ENCODE measurements around the gene DACH2. TPM values are rescaled to one million over a fixed set of nuclear protein-coding genes. Genes with fewer than 3 reads are reported as not detected.

Gene DACH2
- total RNA-seq, 1 experiment from 2014 or later: 1.0 TPM

- H4K8ac ChIP-seq (replicated peaks; ENCODE audit: insufficient read length, low read depth, low read length): no peak overlapping the region
- no peak overlapping the region for H2BK5ac ChIP-seq (ENCODE audit: insufficient read length, low read length)
- no peak overlapping the region for H3K14ac ChIP-seq (ENCODE audit: insufficient read depth, low read length)
- H2BK20ac ChIP-seq (ENCODE audit: low read depth, low read length, poor library complexity, severe bottlenecking): no peak overlapping the region
- Mint-ChIP-seq H3K9me3 (peaks cover 0 to 21% of the 10 kb centered on the region in 2 experiments; a peak in 4 of 5 replicates), H3K4me3 (peak overlapping the region; percentile 80 to 92), H3K4me1 (peaks cover 18 to 22% of the 10 kb centered on the region in 2 experiments), H3K27me3 (ENCODE audit: low read depth) (peaks cover 62% of the 10 kb centered on the region), H3K36me3 (ENCODE audit: insufficient read depth in 1 of 3, low read depth in 3 of 3) (no peaks in the 10 kb centered on the region), H3K27ac (no peak overlapping the region)
- no peak for DNase-seq
- WGBS (ENCODE audit: extremely low coverage, insufficient read length, low lambda C conversion rate): no CpG with 5 or more reads among the region's 11 CpGs
- no peak overlapping the region for H2BK15ac ChIP-seq (ENCODE audit: low read depth, low read length)
- no peak overlapping the region for H4K91ac ChIP-seq (ENCODE audit: insufficient read length, low read depth, low read length)
- H2BK12ac ChIP-seq (ENCODE audit: insufficient read length, low read depth, low read length): no peak overlapping the region
- H3K79me1 ChIP-seq (ENCODE audit: insufficient read depth, low read depth, low read length, poor library complexity, severe bottlenecking): no peaks in the 10 kb centered on the region
- peaks cover 20% of the 10 kb centered on the region for H3K23me2 ChIP-seq (ENCODE audit: insufficient read length, low read depth, low read length, poor library complexity, severe bottlenecking)
- no peak overlapping the region for H3K23ac ChIP-seq (ENCODE audit: insufficient read length, low read depth, low read length)
- H3K27ac ChIP-seq (ENCODE audit: insufficient read length, low read depth, low read length): no peak overlapping the region
- no peak overlapping the region for H2BK120ac ChIP-seq (ENCODE audit: low read depth, low read length, poor library complexity, severe bottlenecking)
- no peak overlapping the region for H3K18ac ChIP-seq (ENCODE audit: insufficient read length, low read depth, low read length)
- no peak overlapping the region for H3T11ph ChIP-seq (ENCODE audit: low read length)
- peak overlapping the region; percentile 94 for H3K4me2 ChIP-seq (ENCODE audit: insufficient read depth, insufficient read length, low read length)
- no peak overlapping the region for H2AFZ ChIP-seq (ENCODE audit: low read length)
- no peaks in the 10 kb centered on the region for H3K9me3 ChIP-seq (ENCODE audit: control insufficient read depth, low read depth, low read length)
- H3K56ac ChIP-seq (ENCODE audit: insufficient read length, low read depth, low read length): no peak overlapping the region
- H2AK5ac ChIP-seq (ENCODE audit: insufficient read length, low read length): no peak overlapping the region
- H4K20me1 ChIP-seq (ENCODE audit: control insufficient read depth, insufficient read depth, insufficient read length): no peaks in the 10 kb centered on the region
- no peak overlapping the region for H3K4ac ChIP-seq (ENCODE audit: low read depth, low read length)
- H3K79me2 ChIP-seq (ENCODE audit: insufficient read depth, low read length): no peaks in the 10 kb centered on the region
- H3K27me3 ChIP-seq (ENCODE audit: insufficient read depth, low read length): peaks cover 19% of the 10 kb centered on the region
- no peak for TF ChIP-seq CTCF (conservative IDR thresholded peaks at IDR 0.05)
- H4K5ac ChIP-seq (ENCODE audit: insufficient read length, low read depth, low read length): no peak overlapping the region
- no peak overlapping the region for H3K9ac ChIP-seq (ENCODE audit: extremely low read depth, insufficient read length, low read length)
- no peaks in the 10 kb centered on the region for H3K4me1 ChIP-seq (ENCODE audit: insufficient read depth, low read length)
Observed at GRCh38 chrX:86149119-86149518, 868 bp downstream of the DACH2 start.
